Measurements from ENCODE around the gene YAP1.

GRCh38 chr11:102154806-102155205, 44.6 kb downstream of the YAP1 start:
- TF ChIP-seq CTCF (conservative IDR thresholded peaks at IDR 0.05; ENCODE audit: low read depth, low read length) (no peak), POLR2A (IDR thresholded peaks at IDR 0.05; ENCODE audit: low read depth, low read length) (no peak), MAFK (IDR thresholded peaks at IDR 0.05; ENCODE audit: low read depth, low read length) (no peak), RFX5 (IDR thresholded peaks at IDR 0.05; ENCODE audit: low read depth, low read length) (no peak), ELK1 (IDR thresholded peaks at IDR 0.05; ENCODE audit: borderline replicate concordance, low read depth, low read length) (no peak), SMC3 (IDR thresholded peaks at IDR 0.05; ENCODE audit: low read depth, low read length) (no peak), RCOR1 (IDR thresholded peaks at IDR 0.05; ENCODE audit: insufficient replicate concordance, low read length) (no peak), RAD21 (IDR thresholded peaks at IDR 0.05; ENCODE audit: low read length) (no peak), USF2 (IDR thresholded peaks at IDR 0.05; ENCODE audit: low read depth, low read length) (no peak), BHLHE40 (IDR thresholded peaks at IDR 0.05; ENCODE audit: low read depth, low read length) (no peak), NFE2L2 (IDR thresholded peaks at IDR 0.05; ENCODE audit: low read depth, low read length) (no peak), FOS (IDR thresholded peaks at IDR 0.05; ENCODE audit: low read depth, low read length) (no peak), MXI1 (IDR thresholded peaks at IDR 0.05; ENCODE audit: borderline replicate concordance, low read depth, low read length) (no peak), CEBPB (IDR thresholded peaks at IDR 0.05; ENCODE audit: low read depth, low read length) (no peak)
